DND-41 (cell line): ENCODE data around the gene ASB1.
A peak's percentile ranks its signal among the peaks of the same experiment; 100 is the strongest.

Source experiments
- ATAC-seq: fragments of 200-7000 bp; cut with Tn5 transposase; 3 replicates; pipeline ENCODE4 v1.9.1; 2021; ENCODE audit warnings: low read depth; ENCODE audit not compliant: insufficient read depth
- DNase-seq: peaks from one replicate; pipeline ENCODE4 v3.0.0-alpha.2; 2020
- H2AFZ ChIP-seq: 2 replicates; pipeline ENCODE4 v1.6.0; 2012; ENCODE audit warnings: low read depth, low read length
- H3K27ac ChIP-seq: 2 replicates; pipeline ENCODE4 v1.5.1; 2012; ENCODE audit warnings: low read length, inconsistent platforms
- H3K27me3 ChIP-seq: fragments of 200-600 bp; sonication (generic); 2 replicates; pipeline ENCODE4 v1.6.0; 2012; ENCODE audit warnings: low read length, mild to moderate bottlenecking, inconsistent platforms; ENCODE audit not compliant: insufficient read depth, poor library complexity
- H3K36me3 ChIP-seq: 2 replicates; pipeline ENCODE4 v1.5.1; 2012; ENCODE audit warnings: low read length, inconsistent platforms; ENCODE audit not compliant: insufficient read depth
- H3K4me1 ChIP-seq: 2 replicates; pipeline ENCODE4 v1.5.1; 2012; ENCODE audit warnings: mild to moderate bottlenecking, low read length; ENCODE audit not compliant: insufficient read depth
- H3K4me2 ChIP-seq: 2 replicates; pipeline ENCODE4 v1.6.0; 2012; ENCODE audit warnings: mild to moderate bottlenecking, moderate library complexity, low read length, inconsistent platforms; ENCODE audit not compliant: insufficient read depth
- H3K4me3 ChIP-seq, 2 experiments: fragments of 200-600 bp in 1 of 2; shearing (Covaris generic) in 1 of 2; 2 replicates each; pipeline ENCODE4 v1.5.1; 2012 to 2016; ENCODE audit warnings: inconsistent platforms in 2 of 2, low read length in 2 of 2, mild to moderate bottlenecking in 2 of 2, low read depth in 1 of 2, moderate library complexity in 1 of 2
- H3K79me2 ChIP-seq: 2 replicates; pipeline ENCODE4 v1.6.0; 2012; ENCODE audit warnings: low read length, inconsistent platforms; ENCODE audit not compliant: insufficient read depth
- H3K9ac ChIP-seq: 2 replicates; pipeline ENCODE4 v1.6.0; 2012; ENCODE audit warnings: low read depth, mild to moderate bottlenecking, inconsistent platforms, low read length, moderate library complexity
- H3K9me3 ChIP-seq: 2 replicates; pipeline ENCODE4 v1.5.1; 2012; ENCODE audit warnings: low read length, moderate library complexity, mild to moderate bottlenecking, inconsistent platforms; ENCODE audit not compliant: insufficient read depth, severe bottlenecking
- H4K20me1 ChIP-seq: 2 replicates; pipeline ENCODE4 v1.6.0; 2012; ENCODE audit warnings: low read length; ENCODE audit not compliant: insufficient read depth
- EZH2 ChIP-seq: IDR thresholded peaks from 3 replicates; pipeline ENCODE4 v1.6.1; 2012; ENCODE audit warnings: borderline replicate concordance, low read depth, mild to moderate bottlenecking, moderate library complexity, low read length, inconsistent platforms; ENCODE audit not compliant: severe bottlenecking
- TF ChIP-seq, protein P1 (sequence below): IDR thresholded peaks from 2 replicates; pipeline ENCODE4 v1.5.1; 2012; ENCODE audit warnings: borderline replicate concordance, low read length, moderate library complexity, mild to moderate bottlenecking; ENCODE audit not compliant: poor library complexity, severe bottlenecking; ENCODE audit errors: extremely low read depth

Gene ASB1

DNA sequence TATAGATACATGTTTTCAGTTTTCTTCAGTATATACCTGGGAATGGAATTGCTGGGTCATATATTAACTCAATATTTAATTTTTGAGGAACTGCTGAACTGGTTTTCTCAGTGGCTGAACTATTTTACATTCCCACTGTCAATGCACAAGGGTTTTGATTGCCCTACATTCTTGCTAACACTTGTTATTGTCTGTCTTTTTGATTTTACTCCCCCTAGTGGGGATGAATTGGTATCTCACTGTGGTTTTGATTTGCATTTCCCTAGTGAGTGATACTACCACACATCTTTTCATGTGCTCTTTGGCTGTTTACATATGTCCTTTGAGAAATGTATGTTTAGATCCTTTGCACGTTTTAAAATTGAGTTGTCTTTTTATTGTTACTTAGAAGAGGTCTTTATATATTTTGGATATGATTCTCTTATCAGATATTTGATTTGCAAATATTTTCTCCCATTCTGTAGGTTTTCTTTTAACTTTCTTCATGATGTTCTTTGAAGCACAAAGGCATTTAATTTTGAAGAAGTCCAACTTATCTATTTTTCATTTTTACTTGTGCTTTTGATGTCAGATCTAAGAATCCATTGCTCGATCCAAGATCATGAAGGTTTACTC is 36.2 kb downstream of the ASB1 start:
- no peak overlapping the region for H3K4me3 ChIP-seq
- H3K9ac ChIP-seq = no peak overlapping the region
- H2AFZ ChIP-seq = no peak overlapping the region
- H3K4me1 ChIP-seq = no peaks in the 10 kb centered on the region
- no peak for DNase-seq
- H3K4me2 ChIP-seq = no peak overlapping the region
- no peaks in the 10 kb centered on the region for H3K9me3 ChIP-seq
- no peaks in the 10 kb centered on the region for H3K79me2 ChIP-seq
- H3K27ac ChIP-seq = no peak overlapping the region
- ATAC-seq = peak; percentile 91
- H3K27me3 ChIP-seq = no peaks in the 10 kb centered on the region
- no peak for TF ChIP-seq EZH2
- TF ChIP-seq, protein P1, sequence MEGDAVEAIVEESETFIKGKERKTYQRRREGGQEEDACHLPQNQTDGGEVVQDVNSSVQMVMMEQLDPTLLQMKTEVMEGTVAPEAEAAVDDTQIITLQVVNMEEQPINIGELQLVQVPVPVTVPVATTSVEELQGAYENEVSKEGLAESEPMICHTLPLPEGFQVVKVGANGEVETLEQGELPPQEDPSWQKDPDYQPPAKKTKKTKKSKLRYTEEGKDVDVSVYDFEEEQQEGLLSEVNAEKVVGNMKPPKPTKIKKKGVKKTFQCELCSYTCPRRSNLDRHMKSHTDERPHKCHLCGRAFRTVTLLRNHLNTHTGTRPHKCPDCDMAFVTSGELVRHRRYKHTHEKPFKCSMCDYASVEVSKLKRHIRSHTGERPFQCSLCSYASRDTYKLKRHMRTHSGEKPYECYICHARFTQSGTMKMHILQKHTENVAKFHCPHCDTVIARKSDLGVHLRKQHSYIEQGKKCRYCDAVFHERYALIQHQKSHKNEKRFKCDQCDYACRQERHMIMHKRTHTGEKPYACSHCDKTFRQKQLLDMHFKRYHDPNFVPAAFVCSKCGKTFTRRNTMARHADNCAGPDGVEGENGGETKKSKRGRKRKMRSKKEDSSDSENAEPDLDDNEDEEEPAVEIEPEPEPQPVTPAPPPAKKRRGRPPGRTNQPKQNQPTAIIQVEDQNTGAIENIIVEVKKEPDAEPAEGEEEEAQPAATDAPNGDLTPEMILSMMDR = peak; percentile 86
- no peaks in the 10 kb centered on the region for H4K20me1 ChIP-seq
- no peaks in the 10 kb centered on the region for H3K36me3 ChIP-seq

DNA sequence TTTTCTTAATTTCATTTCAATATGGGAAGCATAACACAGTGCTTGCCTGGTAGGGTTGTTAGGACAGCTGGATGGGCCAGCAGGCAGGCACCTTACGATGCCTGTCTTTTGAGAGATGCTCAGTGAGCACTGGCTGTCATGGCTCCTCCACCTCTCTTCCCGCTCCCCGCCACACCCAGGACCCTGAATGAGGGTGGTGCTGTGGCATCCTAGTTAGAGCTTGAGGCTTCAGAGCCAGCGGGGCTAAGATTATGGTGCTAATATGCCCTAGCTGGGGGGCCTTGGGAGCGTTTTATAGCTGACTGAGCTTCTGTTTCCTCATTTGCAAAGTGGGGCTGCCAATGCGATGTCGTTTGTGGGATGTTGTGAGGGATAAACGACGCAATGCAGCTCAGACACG is 37.7 kb downstream of the ASB1 start:
- H3K4me3 ChIP-seq = no peak overlapping the region
- no peak for ATAC-seq
- H4K20me1 ChIP-seq = no peaks in the 10 kb centered on the region
- H3K4me1 ChIP-seq = no peaks in the 10 kb centered on the region
- H3K79me2 ChIP-seq = no peaks in the 10 kb centered on the region
- no peaks in the 10 kb centered on the region for H3K36me3 ChIP-seq
- DNase-seq = no peak
- no peak for TF ChIP-seq EZH2
- TF ChIP-seq, protein P1 = no peak
- H3K9me3 ChIP-seq = peaks cover 2% of the 10 kb centered on the region
- H3K27me3 ChIP-seq = no peaks in the 10 kb centered on the region
- no peak overlapping the region for H3K4me2 ChIP-seq
- no peak overlapping the region for H2AFZ ChIP-seq
- no peak overlapping the region for H3K27ac ChIP-seq
- H3K9ac ChIP-seq = no peak overlapping the region

DNA sequence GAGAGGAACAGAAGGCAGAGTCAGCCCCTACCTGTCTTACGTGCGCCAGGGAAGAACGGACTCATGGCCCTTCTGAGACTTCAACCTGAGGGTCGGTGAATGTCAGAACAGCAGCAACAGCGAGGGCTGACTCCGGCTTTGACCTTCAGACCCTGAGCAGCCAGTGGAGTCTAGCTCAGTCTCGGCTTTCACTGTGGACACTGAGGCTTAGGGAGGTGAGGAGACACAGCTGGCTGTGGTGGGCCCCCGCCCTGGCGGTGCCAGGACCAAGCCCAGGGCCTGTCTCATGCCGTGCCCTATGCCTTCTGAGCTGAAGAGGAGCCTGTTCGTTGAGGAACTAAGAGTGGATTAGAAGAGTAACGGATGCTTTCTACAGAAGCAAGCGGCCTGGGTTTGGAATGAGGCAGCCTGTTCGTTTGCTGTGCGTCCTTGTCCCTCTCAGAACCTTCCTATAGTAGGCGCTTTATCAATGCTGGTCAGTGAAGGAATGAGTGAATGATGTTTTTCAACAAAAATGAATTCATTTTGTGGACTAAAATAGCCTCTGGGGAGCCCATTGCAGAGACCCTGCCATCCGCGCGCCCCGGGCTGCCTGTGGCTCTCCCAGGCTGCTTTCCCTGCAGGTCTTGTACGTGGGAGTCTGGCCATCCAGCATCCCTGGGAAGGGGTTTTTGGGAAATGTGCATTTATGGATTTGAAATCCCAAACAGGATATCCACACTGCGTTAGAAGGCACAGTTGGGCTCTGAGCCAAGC is 38.9 kb downstream of the ASB1 start:
- Histone ChIP-seq H3K9ac (no peak overlapping the region), H3K27ac (no peak overlapping the region), H4K20me1 (no peaks in the 10 kb centered on the region), H2AFZ (no peak overlapping the region), H3K4me1 (no peaks in the 10 kb centered on the region), H3K36me3 (no peaks in the 10 kb centered on the region), H3K27me3 (no peaks in the 10 kb centered on the region), H3K79me2 (no peaks in the 10 kb centered on the region), H3K9me3 (peaks cover 2% of the 10 kb centered on the region), H3K4me3 (no peak overlapping the region), H3K4me2 (no peak overlapping the region)
- no peak for TF ChIP-seq EZH2
- TF ChIP-seq, protein P1 = no peak
- no peak for ATAC-seq
- DNase-seq = no peak
